Tibial artery (tissue), 4 donors: ENCODE measurements around the gene GAN.
"Not testable (repeated sequence)": the region's sequence is repeated elsewhere in the genome, so short reads cannot be mapped to it uniquely, and the experiment has no call there.

Experiments used
- DNase-seq, 2 donors: peaks; one replicate each; pipeline ENCODE4 v3.0.0-alpha.2; 2019
- H3K27ac ChIP-seq, 2 donors: fragments of 200-600 bp; sonication (generic) in 1 of 2; 1 replicate in 1 of 2; 2 replicates in 1 of 2; pipeline ENCODE4 v1.5.1; 2018 to 2019; ENCODE audit warnings: mild to moderate bottlenecking in 1 of 2
- H3K27me3 ChIP-seq, 2 donors: fragments of 200-600 bp; sonication (generic) in 1 of 2; one replicate each; pipeline versions ENCODE4 v1.5.1 to v1.6.0; 2016 to 2019
- H3K36me3 ChIP-seq, 3 donors: fragments of 200-600 bp; sonication (generic) in 2 of 3; one replicate each; pipeline ENCODE4 v1.5.1; 2016 to 2019; ENCODE audit warnings: mild to moderate bottlenecking in 2 of 3
- H3K4me1 ChIP-seq, 4 donors: fragments of 200-600 bp; sonication (generic) in 2 of 4; 1 replicate in 3 of 4; 2 replicates in 1 of 4; pipeline ENCODE4 v1.5.1; 2016 to 2019
- H3K4me3 ChIP-seq, 2 donors: fragments of 200-600 bp; sonication (generic) in 1 of 2; 1 replicate in 1 of 2; 2 replicates in 1 of 2; pipeline ENCODE4 v1.5.1; 2018 to 2019; ENCODE audit warnings: mild to moderate bottlenecking in 2 of 2
- H3K9me3 ChIP-seq, 3 donors: fragments of 200-600 bp; sonication (generic) in 1 of 3; one replicate each; pipeline ENCODE4 v1.5.1; 2016 to 2019
- CTCF ChIP-seq, 2 experiments: fragments of 200-600 bp in 1 of 2; fragments of 450-650 bp in 1 of 2; IDR thresholded peaks; one replicate each; pipeline ENCODE4 v1.5.1; 2017 to 2019; ENCODE audit warnings: antibody characterized with exemption in 2 of 2, mild to moderate bottlenecking in 1 of 2, moderate library complexity in 1 of 2
- intact Hi-C: fragments of 100-400 bp; cut with DNase I; formaldehyde crosslinking; loops from one replicate; pipeline ENCODE4 v1.15.0; 2023; ENCODE audit warnings: low total_unique reads

The GAN gene

GRCh38 chr16:81415751-81416150, 101.0 kb downstream of the GAN start:
- Histone ChIP-seq H3K27me3 (peaks cover 0 to 25% of the 10 kb centered on the region in 2 donors), H3K4me3 (no peak overlapping the region), H3K4me1 (no peaks in the 10 kb centered on the region), H3K9me3 (no peaks in the 10 kb centered on the region), H3K27ac (no peak overlapping the region), H3K36me3 (no peaks in the 10 kb centered on the region)
- TF ChIP-seq CTCF (IDR thresholded peaks at IDR 0.05) = no peak
- no peak for DNase-seq
- intact Hi-C loops = no loop called here

GRCh38 chr16:81416749-81417148, 102.0 kb downstream of the GAN start:
- Histone ChIP-seq H3K27me3 (peaks cover 0 to 23% of the 10 kb centered on the region in 2 donors), H3K36me3 (no peaks in the 10 kb centered on the region), H3K9me3 (no peaks in the 10 kb centered on the region), H3K27ac (no peak overlapping the region), H3K4me3 (no peak overlapping the region), H3K4me1 (no peaks in the 10 kb centered on the region)
- no peak for TF ChIP-seq CTCF (IDR thresholded peaks at IDR 0.05)
- no peak for DNase-seq
- intact Hi-C loops = no loop called here

- DNase-seq = no peak
- no peak overlapping the region for H3K27ac ChIP-seq
- H3K4me3 ChIP-seq = no peak overlapping the region
- H3K27me3 ChIP-seq = peaks cover 0 to 19% of the 10 kb centered on the region in 2 donors
- no peak for TF ChIP-seq CTCF (IDR thresholded peaks at IDR 0.05)
- intact Hi-C loops = no loop called here
- no peaks in the 10 kb centered on the region for H3K4me1 ChIP-seq
- peaks cover 0 to 3% (median 0%) of the 10 kb centered on the region in 3 donors for H3K9me3 ChIP-seq
- no peaks in the 10 kb centered on the region for H3K36me3 ChIP-seq
Measured at GRCh38 chr16:81417210-81417609, 102.4 kb downstream of the GAN start.

- no peak for TF ChIP-seq CTCF (IDR thresholded peaks at IDR 0.05)
- intact Hi-C loops = no loop called here
Measured at GRCh38 chr16:81419806-81420205, 105.0 kb downstream of the GAN start.

GRCh38 chr16:81421126-81421525, 106.4 kb downstream of the GAN start:
- intact Hi-C loops = no loop called here
- peaks cover 0 to 9% of the 10 kb centered on the region in 2 donors for H3K27me3 ChIP-seq
- H3K4me1 ChIP-seq = no peaks in the 10 kb centered on the region
- H3K36me3 ChIP-seq = no peaks in the 10 kb centered on the region
- no peak overlapping the region for H3K4me3 ChIP-seq
- peaks cover 0 to 4% (median 0%) of the 10 kb centered on the region in 3 donors for H3K9me3 ChIP-seq
- no peak overlapping the region for H3K27ac ChIP-seq
- DNase-seq = no peak
- no peak for TF ChIP-seq CTCF (IDR thresholded peaks at IDR 0.05)

More at GRCh38 chr16:81419806-81420205, 105.0 kb downstream of the GAN start:
- no peaks in the 10 kb centered on the region for H3K4me1 ChIP-seq
- H3K4me3 ChIP-seq = no peak overlapping the region
- H3K27me3 ChIP-seq = peaks cover 0 to 9% of the 10 kb centered on the region in 2 donors
- DNase-seq = no peak
- H3K36me3 ChIP-seq = no peaks in the 10 kb centered on the region
- H3K9me3 ChIP-seq = peaks cover 0 to 4% (median 0%) of the 10 kb centered on the region in 3 donors
- H3K27ac ChIP-seq = no peak overlapping the region

- peaks cover 0 to 7% of the 10 kb centered on the region in 2 donors for H3K27me3 ChIP-seq
- no peak for TF ChIP-seq CTCF (IDR thresholded peaks at IDR 0.05)
- H3K4me3 ChIP-seq = no peak overlapping the region
- no peaks in the 10 kb centered on the region for H3K4me1 ChIP-seq
- H3K9me3 ChIP-seq = peaks cover 0 to 4% (median 0%) of the 10 kb centered on the region in 3 donors
- intact Hi-C loops = no loop called here
- H3K36me3 ChIP-seq = no peaks in the 10 kb centered on the region
- no peak overlapping the region for H3K27ac ChIP-seq
- no peak for DNase-seq
Measured at GRCh38 chr16:81421536-81421935, 106.8 kb downstream of the GAN start.

- H3K27ac ChIP-seq, H3K9me3 ChIP-seq, H3K4me1 ChIP-seq, H3K4me3 ChIP-seq, intact Hi-C loops, H3K36me3 ChIP-seq, DNase-seq, H3K27me3 ChIP-seq: not testable (repeated sequence)
Measured at GRCh38 chr16:81422153-81422552, 107.4 kb downstream of the GAN start.
